ENCODE results near the gene SERGEF.
A peak's percentile ranks its signal among the peaks of the same experiment; 100 is the strongest.
"Not testable (repeated sequence)": the region's sequence is repeated elsewhere in the genome, so short reads cannot be mapped to it uniquely, and the experiment has no call there.

Gene SERGEF

DNA sequence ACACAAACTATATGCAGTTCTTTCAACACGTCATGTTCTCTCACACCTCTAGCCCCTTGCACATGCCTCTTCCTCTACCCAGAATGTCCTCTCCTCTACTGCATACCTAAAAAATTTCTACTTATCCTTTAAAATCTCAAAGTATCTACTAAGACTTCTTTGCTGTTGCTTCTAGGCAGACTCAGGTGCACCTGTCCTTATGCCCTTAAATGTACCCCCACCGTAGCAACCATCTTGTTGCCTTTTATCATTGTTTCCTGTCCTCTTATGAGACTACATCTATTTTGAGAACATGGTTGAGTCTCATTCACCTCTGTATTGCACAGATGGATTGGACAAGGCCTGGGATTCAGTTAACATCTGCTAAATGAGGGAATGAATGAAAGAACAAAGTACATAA, 134.1 kb downstream of the SERGEF start:
- no peak overlapping the region for H3K4me3 ChIP-seq (ENCODE audit: low read depth, low read length)
- no peak for DNase-seq (ENCODE audit: low read depth)

DNA sequence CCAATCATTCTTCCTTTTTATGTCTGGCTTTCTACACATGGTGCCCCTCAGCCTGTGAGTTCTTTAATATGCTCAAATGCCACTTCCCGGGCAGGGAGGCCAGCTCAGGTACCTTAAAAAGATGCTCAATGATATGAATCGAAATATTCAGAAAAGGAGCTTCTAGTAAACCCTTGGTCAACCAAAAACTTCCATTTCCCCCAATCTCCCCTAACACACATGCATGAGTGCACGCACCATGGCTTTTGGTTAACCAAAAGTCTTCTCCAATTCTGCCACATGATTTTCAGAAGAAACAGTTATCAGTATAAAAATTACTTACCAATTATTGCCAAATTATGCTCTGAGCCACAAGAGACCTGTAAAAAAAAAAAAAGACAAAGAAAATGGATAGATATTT, 135.0 kb downstream of the SERGEF start:
- DNase-seq (ENCODE audit: low read depth) = no peak
- no peak overlapping the region for H3K4me3 ChIP-seq (ENCODE audit: low read depth, low read length)

DNA sequence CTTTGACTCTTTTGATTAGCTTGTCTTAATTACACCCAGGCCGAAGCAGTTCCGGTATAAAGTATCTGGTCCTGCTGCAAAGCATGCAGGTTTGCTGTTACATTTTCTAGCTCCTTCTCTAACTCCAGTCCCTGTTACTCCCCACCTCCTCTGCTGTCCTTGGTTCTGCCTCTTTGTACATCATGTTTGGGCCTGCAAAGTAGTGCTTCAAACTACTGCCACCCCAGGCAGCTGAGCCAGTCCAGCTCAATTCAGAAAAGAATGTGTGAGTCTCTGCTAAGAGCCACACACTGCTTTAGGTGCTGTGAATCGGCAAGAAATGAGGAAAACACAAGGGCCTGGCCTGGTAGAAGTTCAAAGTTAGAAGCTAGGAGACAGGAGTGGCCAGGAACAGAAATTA, 136.0 kb downstream of the SERGEF start:
- DNase-seq (ENCODE audit: low read depth) = no peak
- no peak overlapping the region for H3K4me3 ChIP-seq (ENCODE audit: low read depth, low read length)

DNA sequence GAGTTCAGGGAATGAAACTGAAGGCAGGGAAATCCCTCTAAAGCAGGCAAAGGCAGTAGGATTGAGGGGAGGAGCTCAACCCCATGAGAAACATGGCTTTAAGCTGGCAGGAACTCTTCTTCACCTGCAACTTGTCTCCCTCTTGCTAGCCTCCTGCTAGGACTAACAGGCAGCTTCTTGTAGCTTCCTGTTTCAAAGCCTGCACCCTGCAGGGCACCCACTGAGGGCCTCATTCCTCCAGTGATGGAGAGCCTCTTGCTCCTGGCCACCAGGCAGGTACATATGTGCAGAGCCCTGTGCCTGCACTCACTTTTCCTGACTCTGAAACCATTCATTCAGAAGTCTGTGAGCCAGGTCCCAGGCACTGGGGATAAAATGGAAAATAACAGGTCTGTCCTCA, 137.0 kb downstream of the SERGEF start:
- no peak overlapping the region for H3K4me3 ChIP-seq (ENCODE audit: low read depth, low read length)
- no peak for DNase-seq (ENCODE audit: low read depth)

DNA sequence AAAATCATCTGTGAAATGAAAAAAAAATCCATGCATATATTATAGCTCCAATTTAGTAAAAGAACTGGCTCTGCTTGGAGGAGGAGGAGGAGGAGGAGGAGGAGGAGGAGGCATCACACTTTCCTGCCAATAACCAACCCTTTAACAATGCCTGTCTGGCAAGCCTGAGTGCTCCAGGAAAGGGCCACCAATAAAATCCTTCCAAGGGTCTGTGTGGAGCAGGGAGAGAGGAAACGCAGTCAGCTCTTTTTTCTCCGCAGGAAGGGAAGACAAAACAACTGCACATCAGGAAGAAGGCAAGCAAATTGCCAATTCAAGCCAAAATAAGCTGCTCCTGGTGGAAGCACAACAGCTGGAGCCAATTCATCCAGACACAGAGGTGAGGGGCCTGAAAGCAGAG, 139.3 kb downstream of the SERGEF start:
- no peak overlapping the region for H3K4me3 ChIP-seq (ENCODE audit: low read depth, low read length)
- DNase-seq (ENCODE audit: low read depth) = no peak

DNA sequence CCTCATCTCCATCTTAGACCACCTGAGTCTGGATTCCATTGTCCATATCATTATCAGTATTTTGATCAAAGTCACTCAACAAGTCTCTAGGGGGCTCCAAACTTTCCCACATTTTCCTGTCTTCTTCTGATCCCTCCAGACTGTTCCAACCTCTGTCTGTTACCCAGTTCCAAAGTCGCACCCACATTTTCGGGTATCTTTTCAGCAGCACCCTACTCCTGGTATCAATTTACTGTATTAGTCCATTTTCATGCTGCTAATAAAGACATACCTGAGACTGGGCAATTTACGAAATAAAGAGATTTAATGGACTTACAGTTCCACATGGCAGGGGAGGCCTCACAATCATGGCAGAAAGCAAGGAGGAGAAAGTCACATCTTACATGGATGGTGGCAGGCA, 144.4 kb downstream of the SERGEF start:
- not testable (repeated sequence) for DNase-seq (ENCODE audit: low read depth); H3K4me3 ChIP-seq (ENCODE audit: low read depth, low read length)

DNA sequence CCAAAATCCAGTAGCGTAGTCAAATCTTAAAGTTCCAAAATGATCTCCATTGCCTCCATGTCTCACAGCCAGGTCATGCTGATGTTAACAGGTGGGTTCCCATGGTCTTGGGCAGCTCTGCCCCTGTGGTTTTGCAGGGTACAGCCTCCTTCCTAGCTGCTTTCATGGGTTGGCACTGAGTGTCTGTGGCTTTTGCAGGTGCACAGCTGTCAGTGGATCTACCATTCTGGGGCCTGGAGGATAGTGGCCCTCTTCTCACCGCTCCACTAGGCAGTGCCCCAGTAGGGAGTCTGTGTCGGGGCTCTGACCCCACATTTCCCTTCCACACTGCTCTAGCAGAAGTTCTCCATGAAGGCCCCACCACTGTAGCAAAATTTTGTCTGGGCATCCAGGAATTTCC, 145.5 kb downstream of the SERGEF start:
- H3K4me3 ChIP-seq (ENCODE audit: low read depth, low read length) = no peak overlapping the region
- no peak for DNase-seq (ENCODE audit: low read depth)

DNA sequence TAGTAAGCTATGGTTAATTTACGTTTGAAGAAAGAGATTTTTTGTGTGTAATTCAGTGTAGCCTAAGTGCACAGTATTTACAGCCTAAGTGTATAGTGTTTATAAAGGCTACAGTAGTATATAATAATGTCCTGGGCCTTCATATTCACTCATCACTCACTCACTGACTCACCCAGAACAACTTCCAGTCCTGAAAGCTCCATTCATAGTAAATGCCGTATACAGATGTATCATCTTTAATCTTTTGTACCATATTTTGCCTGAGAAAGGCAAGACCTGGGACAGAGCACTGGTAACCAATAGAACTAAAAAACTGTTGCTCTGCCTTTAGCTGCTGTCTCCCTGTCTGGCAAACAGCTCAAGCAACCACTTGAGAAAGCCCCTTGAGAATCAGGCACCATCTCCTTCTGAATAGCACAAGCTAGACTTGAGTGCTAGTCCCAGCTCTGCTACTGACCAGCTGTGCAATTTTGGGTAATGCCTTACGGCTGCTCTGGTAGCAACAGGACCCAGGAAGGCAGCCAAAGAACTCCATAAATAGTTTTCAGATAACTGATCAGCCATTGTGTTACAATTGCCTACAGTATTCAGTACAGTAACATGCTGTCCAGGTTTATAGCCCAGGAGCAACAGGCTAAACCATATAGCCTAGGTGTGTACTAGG, 146.9 kb downstream of the SERGEF start:
- no peak overlapping the region for H3K4me3 ChIP-seq (ENCODE audit: low read depth, low read length)
- DNase-seq (ENCODE audit: low read depth) = no peak

DNA sequence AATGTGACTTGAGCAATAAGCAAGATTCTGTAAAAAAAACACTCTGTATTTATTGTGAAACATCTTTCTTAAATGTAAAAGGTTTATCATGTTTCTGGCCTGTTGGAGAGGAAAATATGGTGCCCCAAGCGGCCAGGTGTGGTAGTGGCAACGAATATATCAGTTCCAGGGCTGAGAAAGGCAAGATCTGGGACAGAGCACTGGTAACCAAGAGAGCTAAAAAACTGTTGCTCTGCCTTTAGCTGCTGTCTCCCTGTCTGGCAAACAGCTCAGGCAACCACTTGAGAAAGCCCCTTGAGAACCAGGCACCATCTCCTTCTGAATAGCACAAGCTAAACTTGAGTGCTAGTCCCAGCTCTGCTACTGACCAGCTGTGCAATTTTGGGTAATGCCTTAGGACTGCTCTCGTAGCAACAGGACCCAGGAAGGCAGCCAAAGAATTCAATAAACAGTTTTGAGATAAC, 148.3 kb downstream of the SERGEF start:
- no peak for DNase-seq (ENCODE audit: low read depth)
- no peak overlapping the region for H3K4me3 ChIP-seq (ENCODE audit: low read depth, low read length)

DNA sequence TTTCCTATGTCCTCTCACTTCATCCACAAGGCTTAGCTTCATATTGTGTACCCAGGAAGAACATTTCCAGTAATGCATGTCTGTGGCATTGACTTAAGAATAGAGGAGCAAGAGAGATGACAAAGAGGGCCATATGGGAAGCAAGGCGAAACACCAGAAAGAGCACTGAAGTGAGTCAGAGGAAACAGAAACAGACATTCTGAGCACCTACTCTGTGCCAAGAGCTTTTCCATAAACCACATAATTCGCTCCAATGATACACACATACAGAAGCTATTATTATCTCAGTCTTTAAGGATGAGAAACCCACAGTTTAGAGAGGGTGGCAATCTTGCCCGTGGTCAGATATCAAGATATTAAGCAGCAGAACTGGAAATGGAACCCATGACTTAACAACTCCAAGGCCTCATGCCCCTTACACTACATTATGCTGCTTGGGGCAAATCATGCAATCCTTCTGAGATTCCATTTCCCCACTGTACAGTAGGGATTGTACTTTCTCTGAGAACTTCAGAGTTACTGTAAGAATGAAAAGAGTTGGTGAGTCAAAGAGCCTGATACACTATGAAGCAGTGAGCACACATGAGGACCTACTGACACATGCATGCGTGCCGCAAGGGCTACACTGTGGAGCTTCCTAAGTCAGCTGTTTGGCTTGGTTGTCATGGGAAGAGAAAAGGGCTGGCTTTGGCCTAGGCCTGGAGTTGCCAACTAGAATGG, 151.7 kb downstream of the SERGEF start:
- no peak for DNase-seq (ENCODE audit: low read depth)

DNA sequence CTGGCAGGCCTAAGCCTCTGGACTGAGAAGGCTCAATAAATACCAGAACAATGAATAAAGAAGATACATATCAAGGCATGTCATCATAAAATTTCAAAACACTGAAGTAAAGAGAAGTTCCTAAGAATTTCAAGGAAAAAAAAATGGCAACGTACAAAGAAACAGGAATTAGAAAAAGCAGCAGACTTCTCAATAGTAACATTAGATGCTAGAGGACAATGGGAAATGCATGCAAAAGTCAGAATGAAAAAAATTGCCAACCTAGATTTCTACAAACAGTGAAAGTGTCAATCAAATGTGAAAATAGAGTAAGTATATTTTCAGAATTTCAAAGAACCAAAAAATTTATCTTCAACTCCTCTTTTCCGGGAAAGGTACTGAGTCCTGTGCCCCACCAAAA, 153.3 kb downstream of the SERGEF start:
- H3K4me3 ChIP-seq (ENCODE audit: low read depth, low read length) = no peak overlapping the region
- no peak for DNase-seq (ENCODE audit: low read depth)

More for the DNA sequence above, 151.7 kb downstream of the SERGEF start:
- no peak overlapping the region for H3K4me3 ChIP-seq (ENCODE audit: low read depth, low read length)

DNA sequence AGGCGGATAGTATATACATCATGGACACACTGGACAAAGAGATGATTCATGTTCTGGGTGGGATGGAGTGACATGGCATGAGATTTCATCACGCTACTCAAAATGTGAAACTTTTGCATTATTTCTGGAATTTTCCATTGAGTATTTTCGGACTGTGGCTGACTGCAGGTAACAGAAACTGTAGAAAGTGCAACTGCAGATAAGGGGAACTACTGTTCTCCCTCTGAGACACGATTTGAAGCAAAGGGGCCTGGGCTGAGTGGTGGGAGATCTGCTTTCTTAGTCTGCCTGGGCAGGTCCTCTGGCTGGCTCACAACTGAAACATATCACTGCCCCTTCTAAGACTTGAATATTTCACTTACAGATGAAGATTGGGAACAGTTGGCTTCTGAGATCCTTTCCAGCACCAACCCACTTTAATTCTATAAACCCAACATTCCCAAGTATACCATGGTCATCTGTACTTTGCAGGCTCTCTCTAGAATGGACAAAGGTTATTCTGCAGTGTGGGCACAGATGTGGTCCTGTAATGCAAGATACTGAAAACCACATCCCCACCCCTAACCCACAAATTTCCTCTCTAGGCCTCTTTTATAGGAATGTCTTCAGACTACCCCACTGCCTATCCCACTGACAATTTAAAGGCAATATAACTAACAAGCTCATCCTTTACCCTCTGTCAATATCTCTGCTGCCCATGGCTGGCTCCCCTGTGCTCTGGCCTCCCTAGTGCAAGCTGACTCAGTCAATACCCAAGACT, 157.1 kb downstream of the SERGEF start:
- no peak overlapping the region for H3K4me3 ChIP-seq (ENCODE audit: low read depth, low read length)
- no peak for DNase-seq (ENCODE audit: low read depth)

DNA sequence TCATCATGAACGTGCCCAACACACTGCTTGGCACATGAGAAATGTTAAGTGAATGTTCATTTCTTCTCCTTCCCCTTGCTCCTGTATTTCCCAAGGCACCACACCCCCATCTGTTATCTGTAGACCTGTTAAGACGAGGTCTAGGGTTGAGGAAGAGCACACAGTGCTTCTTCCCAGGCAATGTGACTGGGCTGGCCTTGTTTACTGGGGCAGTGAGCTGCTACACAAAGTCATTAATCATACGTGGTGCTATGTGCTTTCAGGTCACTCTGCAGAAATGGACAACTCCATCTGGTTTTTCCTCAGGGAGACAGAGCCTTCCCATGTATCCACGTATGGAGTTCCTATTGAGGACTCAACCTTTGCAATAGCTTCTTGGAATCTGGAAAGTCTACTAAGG, 159.6 kb downstream of the SERGEF start:
- no peak for DNase-seq (ENCODE audit: low read depth)
- H3K4me3 ChIP-seq (ENCODE audit: low read depth, low read length) = no peak overlapping the region

DNA sequence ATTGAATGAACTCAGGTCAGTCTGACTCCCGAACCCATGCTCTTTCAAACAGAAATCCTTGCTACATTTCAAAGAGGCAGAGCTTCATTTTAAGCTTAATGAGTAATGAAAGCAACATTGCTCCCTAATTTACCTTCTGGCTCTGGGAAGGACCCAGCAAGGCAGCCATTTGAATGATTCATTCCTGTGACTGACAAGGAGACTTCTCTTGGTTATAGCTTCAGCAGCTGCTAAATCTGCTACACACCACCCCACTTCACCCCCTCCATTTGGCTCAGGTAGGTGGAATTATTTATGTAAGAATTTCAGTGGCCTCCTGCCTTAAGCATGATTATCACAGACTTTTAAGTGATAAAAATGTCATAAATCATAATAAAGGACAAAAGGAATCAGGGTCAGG, 160.6 kb downstream of the SERGEF start:
- H3K4me3 ChIP-seq (ENCODE audit: low read depth, low read length) = no peak overlapping the region
- DNase-seq (ENCODE audit: low read depth) = no peak

DNA sequence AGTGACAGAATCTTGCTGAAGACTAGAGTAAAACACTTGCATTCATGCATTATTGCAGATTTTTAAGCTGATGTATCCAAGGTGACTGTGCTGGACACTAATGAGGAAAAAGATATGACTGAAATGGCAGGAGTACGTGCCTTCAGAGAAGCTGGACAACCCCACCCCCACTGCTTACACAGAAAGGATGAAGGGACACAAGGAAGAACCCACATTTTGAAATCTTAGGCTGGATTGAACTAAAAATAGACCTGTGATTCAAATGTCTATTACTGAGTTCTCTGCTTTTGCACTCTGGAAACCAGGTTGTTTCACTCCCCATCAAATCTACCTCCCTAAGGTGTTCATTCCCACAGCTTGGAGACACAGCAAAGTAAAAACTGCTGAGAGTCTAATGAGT, 161.2 kb downstream of the SERGEF start:
- H3K4me3 ChIP-seq (ENCODE audit: low read depth, low read length) = no peak overlapping the region
- DNase-seq (ENCODE audit: low read depth) = no peak

DNA sequence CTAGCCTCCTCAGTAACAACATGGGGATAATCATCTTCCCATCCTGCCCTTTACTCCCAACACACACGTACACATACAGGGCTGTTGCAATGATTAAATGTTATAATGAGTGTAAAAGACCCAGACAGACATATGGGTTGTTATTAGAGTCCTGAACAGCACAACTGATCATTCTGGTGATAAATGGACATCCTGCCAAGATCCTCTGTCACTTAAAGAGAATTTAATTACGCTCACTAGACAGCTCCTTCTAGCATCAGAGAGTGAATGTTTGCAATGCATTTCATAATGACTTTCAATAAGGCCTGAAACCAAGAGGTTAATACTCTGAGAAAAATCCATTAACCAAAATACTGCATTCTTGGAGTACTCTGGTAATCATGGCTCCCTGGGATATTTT, 162.5 kb downstream of the SERGEF start:
- no peak overlapping the region for H3K4me3 ChIP-seq (ENCODE audit: low read depth, low read length)
- DNase-seq (ENCODE audit: low read depth) = no peak

DNA sequence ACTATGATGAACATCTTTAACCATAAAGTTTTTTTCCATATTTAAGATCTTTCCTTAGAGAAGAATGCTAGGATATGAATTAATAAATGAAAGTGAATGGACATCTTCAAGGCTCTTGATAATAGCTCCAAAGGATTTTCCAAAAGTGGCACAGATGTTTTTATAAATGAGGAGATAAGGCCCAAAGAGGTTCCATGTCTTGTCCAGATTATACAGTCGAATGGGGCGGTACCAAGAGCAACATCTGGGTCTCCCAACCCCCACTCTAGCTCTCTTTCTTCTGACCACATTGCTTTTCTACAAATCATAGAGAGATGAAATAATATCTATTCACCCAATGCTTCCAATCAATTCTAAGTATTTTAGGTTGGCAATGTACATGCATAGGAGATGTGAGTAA, 164.1 kb downstream of the SERGEF start:
- no peak for DNase-seq (ENCODE audit: low read depth)
- H3K4me3 ChIP-seq (ENCODE audit: low read depth, low read length) = no peak overlapping the region

DNA sequence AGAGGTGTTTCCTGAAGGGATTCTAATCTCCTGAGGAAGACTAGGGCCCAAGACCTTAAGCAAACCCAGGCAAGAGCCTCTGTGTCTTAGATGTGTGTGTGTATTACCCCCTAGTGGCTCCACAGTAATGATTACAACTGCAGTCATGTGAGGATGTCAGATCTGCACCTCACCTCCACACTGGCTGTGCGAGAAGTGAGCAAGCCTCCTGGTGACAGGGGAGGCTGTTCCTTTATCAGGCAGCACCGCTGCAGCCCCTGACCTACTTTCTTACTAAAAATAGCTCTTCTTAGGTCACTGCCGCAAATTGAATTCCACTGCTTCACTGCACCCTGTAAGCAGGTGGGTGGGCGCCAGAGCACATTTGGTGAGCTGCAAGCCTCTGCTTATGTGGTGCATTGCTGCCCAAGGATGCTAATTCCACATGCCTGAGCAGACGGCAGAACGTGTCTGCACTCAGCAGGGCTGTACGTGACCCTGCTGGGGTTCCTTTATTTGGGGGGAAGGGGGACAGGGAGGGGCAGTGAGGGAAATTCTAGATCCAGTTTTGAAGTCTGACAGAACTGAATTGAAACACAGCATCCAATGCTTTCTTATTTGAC, 165.9 kb downstream of the SERGEF start:
- no peak for DNase-seq (ENCODE audit: low read depth)
- H3K4me3 ChIP-seq (ENCODE audit: low read depth, low read length) = no peak overlapping the region

DNA sequence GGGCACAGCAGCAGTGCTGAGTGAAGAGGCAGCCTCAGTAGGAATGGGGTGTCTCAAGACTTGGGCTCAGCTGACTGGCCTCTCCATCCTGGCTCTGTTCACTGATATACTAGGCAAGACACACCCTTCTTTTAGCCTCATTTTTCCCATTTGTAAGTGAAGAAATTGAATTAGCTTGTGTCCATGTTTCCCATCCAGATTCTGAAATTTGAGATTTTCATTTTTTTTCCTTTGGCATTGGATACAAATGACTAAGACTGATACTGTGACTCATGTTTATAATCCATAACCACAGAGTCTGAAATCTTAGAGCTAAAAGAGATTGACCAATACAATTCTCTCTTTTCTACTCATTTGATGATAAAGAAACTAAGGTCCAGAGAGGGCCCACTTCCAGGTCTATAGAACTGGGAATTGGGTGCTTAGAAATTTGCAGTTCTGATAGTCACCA, 167.4 kb downstream of the SERGEF start:
- DNase-seq (ENCODE audit: low read depth) = peak; percentile 58
- H3K4me3 ChIP-seq (ENCODE audit: low read depth, low read length) = no peak overlapping the region

DNA sequence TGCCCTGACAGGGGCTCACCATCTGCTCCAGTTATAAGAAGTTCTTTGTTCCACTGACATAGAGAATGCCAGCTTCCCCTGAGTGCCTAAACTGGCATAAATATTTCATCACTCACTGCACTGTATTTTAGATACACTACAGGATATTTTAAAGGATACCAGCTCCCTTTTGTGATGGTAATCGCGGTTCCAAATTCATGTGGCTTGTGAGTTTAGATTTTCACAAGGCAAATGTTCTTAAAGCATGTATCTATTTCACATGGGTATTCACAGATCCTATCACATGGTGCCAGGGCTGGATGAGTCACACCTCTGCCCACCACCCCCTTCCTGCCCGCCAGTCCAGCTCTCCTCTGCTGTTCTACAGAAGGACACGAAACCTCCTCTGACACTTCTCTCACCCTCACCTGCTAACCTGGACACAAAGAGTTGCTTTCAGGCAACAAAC, 172.7 kb downstream of the SERGEF start:
- no peak for DNase-seq (ENCODE audit: low read depth)

More for the DNA sequence above, 172.7 kb downstream of the SERGEF start:
- no peak overlapping the region for H3K4me3 ChIP-seq (ENCODE audit: low read depth, low read length)
